ENCODE data around the gene ADAMTS12.

- TF ChIP-seq POLR2A (IDR thresholded peaks at IDR 0.05; ENCODE audit: low read depth, low read length) = no peak
- no peak for TF ChIP-seq POU2F2 (IDR thresholded peaks at IDR 0.05; ENCODE audit: low read depth, low read length)
- no peak for TF ChIP-seq SPI1 (IDR thresholded peaks at IDR 0.05; ENCODE audit: low read depth, low read length)
- no peak for TF ChIP-seq POLR2AphosphoS5 (IDR thresholded peaks at IDR 0.05; ENCODE audit: low read depth, low read length)
- TF ChIP-seq PAX5 (IDR thresholded peaks at IDR 0.05; ENCODE audit: insufficient read depth, low read length, severe bottlenecking) = no peak
Measured at GRCh38 chr5:33726422-33727165, 165.2 kb downstream of the ADAMTS12 start.
